ENCODE data around the gene SLC26A3. TPM values are rescaled to one million over a fixed set of nuclear protein-coding genes. Genes with fewer than 3 reads are reported as not detected.

SLC26A3 gene
- total RNA-seq, 1 donor from 2014 or later: 0.33 TPM

DNA sequence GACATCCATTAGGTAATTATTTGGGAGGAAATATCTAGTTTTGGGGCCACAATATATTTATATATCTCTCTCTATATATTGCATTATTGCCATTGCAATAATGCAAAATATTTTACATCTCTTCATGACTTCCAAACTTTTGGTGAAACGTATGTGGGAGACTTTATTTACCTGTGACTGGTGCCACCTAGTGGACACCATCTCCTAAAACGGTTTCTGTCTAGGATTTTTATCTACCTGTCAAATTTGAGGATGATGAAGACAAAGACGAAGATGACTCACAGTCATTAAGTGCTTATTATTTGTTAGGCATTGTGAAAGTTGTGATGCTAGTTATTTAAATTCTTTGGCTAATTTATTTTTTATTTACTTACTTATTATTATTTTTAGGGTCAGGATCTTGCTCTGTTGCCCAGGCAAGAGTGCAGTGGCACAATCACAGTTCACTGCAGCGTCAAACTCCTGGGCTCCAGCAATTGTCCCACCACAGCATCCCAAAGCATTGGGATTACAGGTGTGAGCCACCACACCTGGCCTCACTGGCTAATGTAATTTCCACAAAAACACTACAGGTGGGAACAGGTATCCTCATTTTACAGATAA, 77.8 kb downstream of the SLC26A3 start:
- H3K4me3 ChIP-seq: no peak overlapping the region
- no peaks in the 10 kb centered on the region for H3K36me3 ChIP-seq
- H3K27ac ChIP-seq (replicated peaks): no peak overlapping the region
- no peak for DNase-seq
- intact Hi-C loops (cut with micrococcal nuclease): loop anchor here (5.0 kb wide), 1 partner anchor 263 kb away; no protein-coding TSS in a partner anchor
- H3K9me3 ChIP-seq (replicated peaks): no peaks in the 10 kb centered on the region
- no peaks in the 10 kb centered on the region for H3K4me1 ChIP-seq
- H3K27me3 ChIP-seq (ENCODE audit: low read depth): peaks cover 4% of the 10 kb centered on the region
- TF ChIP-seq, protein P1, sequence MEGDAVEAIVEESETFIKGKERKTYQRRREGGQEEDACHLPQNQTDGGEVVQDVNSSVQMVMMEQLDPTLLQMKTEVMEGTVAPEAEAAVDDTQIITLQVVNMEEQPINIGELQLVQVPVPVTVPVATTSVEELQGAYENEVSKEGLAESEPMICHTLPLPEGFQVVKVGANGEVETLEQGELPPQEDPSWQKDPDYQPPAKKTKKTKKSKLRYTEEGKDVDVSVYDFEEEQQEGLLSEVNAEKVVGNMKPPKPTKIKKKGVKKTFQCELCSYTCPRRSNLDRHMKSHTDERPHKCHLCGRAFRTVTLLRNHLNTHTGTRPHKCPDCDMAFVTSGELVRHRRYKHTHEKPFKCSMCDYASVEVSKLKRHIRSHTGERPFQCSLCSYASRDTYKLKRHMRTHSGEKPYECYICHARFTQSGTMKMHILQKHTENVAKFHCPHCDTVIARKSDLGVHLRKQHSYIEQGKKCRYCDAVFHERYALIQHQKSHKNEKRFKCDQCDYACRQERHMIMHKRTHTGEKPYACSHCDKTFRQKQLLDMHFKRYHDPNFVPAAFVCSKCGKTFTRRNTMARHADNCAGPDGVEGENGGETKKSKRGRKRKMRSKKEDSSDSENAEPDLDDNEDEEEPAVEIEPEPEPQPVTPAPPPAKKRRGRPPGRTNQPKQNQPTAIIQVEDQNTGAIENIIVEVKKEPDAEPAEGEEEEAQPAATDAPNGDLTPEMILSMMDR (IDR thresholded peaks at IDR 0.05; ENCODE audit: borderline replicate concordance): peak; percentile 78

DNA sequence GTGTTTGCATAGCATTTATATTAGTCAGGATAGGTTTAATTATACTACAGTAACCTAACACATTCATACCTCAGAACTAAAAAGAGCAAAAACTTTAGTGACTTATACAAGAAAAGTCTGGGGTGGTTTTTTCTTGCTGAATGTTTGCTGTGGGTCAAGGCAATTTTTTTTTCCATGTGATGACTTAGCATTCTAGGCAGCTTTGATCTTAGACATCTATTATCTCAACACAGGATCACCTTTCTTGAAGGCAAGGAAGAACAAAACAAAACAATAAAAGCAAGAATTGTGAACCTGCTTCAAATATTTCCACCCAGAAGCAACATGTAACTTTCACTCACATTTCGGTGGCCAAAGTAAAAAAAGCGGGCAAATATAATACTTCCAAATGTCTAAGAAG, 79.8 kb downstream of the SLC26A3 start:
- H3K4me3 ChIP-seq: no peak overlapping the region
- H3K9me3 ChIP-seq (replicated peaks): no peaks in the 10 kb centered on the region
- H3K36me3 ChIP-seq: no peaks in the 10 kb centered on the region
- TF ChIP-seq, protein P1 (IDR thresholded peaks at IDR 0.05; ENCODE audit: borderline replicate concordance): no peak
- no peaks in the 10 kb centered on the region for H3K27me3 ChIP-seq (ENCODE audit: low read depth)
- no peaks in the 10 kb centered on the region for H3K4me1 ChIP-seq
- intact Hi-C loops (cut with micrococcal nuclease): no loop called here
- no peak overlapping the region for H3K27ac ChIP-seq (replicated peaks)
- DNase-seq: no peak

DNA sequence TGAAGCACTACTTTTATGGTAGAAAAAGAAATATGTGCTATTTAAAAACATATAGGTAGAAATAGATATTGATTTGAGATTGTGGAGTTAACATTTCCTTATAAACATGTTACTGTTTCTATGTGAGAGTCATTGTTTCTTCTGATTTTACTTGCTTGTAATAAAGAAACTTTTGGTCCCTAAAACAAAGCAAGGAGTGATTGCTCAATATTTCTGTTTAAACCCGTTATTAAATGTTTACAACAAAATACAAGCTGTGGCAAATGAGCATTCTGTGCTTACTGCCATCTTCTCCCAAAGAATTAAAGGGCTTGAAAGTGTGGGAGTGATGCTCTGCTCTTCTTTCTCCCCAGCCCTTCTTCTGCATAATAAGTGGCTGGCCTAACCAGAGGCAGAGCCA, 81.7 kb downstream of the SLC26A3 start:
- no peaks in the 10 kb centered on the region for H3K36me3 ChIP-seq
- no peak overlapping the region for H3K27ac ChIP-seq (replicated peaks)
- no peaks in the 10 kb centered on the region for H3K9me3 ChIP-seq (replicated peaks)
- H3K4me1 ChIP-seq: no peaks in the 10 kb centered on the region
- DNase-seq: no peak
- H3K27me3 ChIP-seq (ENCODE audit: low read depth): no peaks in the 10 kb centered on the region
- intact Hi-C loops (cut with micrococcal nuclease): no loop called here
- H3K4me3 ChIP-seq: no peak overlapping the region
- TF ChIP-seq, protein P1 (IDR thresholded peaks at IDR 0.05; ENCODE audit: borderline replicate concordance): no peak

DNA sequence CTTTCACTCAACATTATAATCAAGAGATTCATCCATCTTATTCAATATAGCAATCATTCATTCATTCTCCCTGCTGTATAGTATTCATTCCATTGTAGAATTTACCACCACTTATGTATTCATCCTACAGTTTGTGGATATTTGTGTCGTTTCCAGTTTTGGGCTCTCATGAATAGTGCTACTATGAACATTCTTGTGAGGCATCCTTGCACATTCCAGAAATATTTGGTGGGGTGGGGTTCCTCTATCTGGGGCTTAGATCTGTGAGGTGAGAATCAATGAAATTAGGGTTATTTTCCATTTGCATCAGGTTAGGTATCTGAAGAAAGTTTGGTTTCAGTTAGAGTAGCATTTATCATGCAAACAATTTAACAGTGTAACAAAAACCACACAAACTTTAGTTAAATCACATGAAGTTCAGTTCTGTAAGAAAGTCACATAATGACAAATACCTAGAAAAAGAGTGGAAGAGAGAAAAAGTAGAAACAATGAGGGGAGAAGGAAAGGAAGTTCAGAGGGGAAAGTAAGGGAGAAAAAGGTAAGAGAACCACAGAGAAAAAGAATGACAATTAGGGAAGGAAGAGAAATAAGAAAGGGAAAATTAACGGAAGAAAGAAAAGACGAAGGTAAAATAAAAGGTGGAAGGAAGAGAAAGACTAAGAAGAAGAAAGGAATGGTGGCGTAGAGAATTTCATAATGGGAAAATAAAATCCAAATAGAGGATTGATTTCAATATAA, 84.4 kb downstream of the SLC26A3 start:
- DNase-seq: no peak

DNA sequence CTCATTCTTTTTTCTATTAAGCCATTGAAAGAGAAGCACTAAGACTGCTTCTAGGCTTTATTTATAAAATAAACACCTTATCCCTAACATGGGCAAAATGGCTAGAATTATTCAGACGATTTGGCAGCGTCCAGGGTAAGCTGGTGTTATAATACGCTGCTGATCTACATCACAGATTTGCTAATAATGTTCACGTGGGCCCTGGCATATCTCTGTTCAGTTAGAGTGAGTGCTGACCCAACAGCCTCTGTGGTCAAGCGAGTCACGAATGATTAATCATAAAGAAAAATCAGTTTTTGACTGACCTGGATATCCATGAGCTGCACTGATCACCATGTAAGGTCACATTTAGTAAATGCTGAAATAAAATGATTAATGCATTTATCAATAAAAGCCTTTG, 87.5 kb downstream of the SLC26A3 start:
- Histone ChIP-seq H3K27ac (replicated peaks) (no peak overlapping the region), H3K4me1 (no peaks in the 10 kb centered on the region), H3K27me3 (ENCODE audit: low read depth) (no peaks in the 10 kb centered on the region), H3K36me3 (no peaks in the 10 kb centered on the region), H3K9me3 (replicated peaks) (no peaks in the 10 kb centered on the region), H3K4me3 (no peak overlapping the region)
- TF ChIP-seq, protein P1 (IDR thresholded peaks at IDR 0.05; ENCODE audit: borderline replicate concordance): no peak
- DNase-seq: no peak
- intact Hi-C loops (cut with micrococcal nuclease): no loop called here

More for the DNA sequence above, 84.4 kb downstream of the SLC26A3 start:
- Histone ChIP-seq H3K4me3 (no peak overlapping the region), H3K27ac (replicated peaks) (no peak overlapping the region), H3K27me3 (ENCODE audit: low read depth) (no peaks in the 10 kb centered on the region), H3K36me3 (no peaks in the 10 kb centered on the region), H3K4me1 (no peaks in the 10 kb centered on the region), H3K9me3 (replicated peaks) (no peaks in the 10 kb centered on the region)
- intact Hi-C loops (cut with micrococcal nuclease): no loop called here
- TF ChIP-seq, protein P1 (IDR thresholded peaks at IDR 0.05; ENCODE audit: borderline replicate concordance): no peak

Other genes starting within 250 kb of the SLC26A3 start
- gene COG5, start 239.3 kb downstream of the SLC26A3 start, total RNA-seq: 40.8 TPM
- gene DUS4L, start 239.3 kb downstream of the SLC26A3 start, total RNA-seq: 8.0 TPM
- 91.0 TPM for gene BCAP29, start 223.0 kb downstream of the SLC26A3 start, total RNA-seq
- gene SLC26A4, start 142.4 kb downstream of the SLC26A3 start, total RNA-seq: 0.41 TPM
- 21.6 TPM for gene CBLL1, start 59.1 kb downstream of the SLC26A3 start, total RNA-seq
- 342 TPM for gene DLD, start 88.0 kb upstream of the SLC26A3 start, total RNA-seq
- 60.0 TPM for gene LAMB1, start 199.9 kb upstream of the SLC26A3 start, total RNA-seq

Measured in left ventricle myocardium inferior (tissue), 1 donor.